A673 (cell line): ENCODE data around the gene HSPA1A. TPM values are rescaled to one million over a fixed set of nuclear protein-coding genes. Genes with fewer than 3 reads are reported as not detected.

Source experiments
- BruUV-seq: library from RNA; stranded (reverse); fragments of 400-500 nt; replicated peaks from 2 replicates; lab custom pipeline; 2021; lab: Mats Ljungman, UMichigan
- CTCF ChIA-PET: fragments of 300-600 bp; sonication (Branson Sonifier 250); formaldehyde crosslinking; loops from one replicate; lab custom pipeline; 2022; ENCODE audit warnings: antibody characterized with exemption; lab: Charles Lee
- POLR2A ChIA-PET: fragments of 300-600 bp; sonication (Branson Sonifier 250); formaldehyde crosslinking; loops from one replicate; lab custom pipeline; 2022; ENCODE audit warnings: antibody characterized with exemption; ENCODE audit not compliant: low non-redundant PET; lab: Charles Lee
- DNase-seq: peaks from one replicate; pipeline ENCODE4 v3.0.0-alpha.2; 2015; ENCODE audit warnings: low spot score
- H3K27ac ChIP-seq: fragments of 200-600 bp; sonication (generic); 2 replicates; pipeline ENCODE4 v1.5.1; 2016; ENCODE audit warnings: mixed run types, low read depth, mild to moderate bottlenecking, mixed read lengths, antibody characterized with exemption, low read length; ENCODE audit not compliant: poor library complexity, severe bottlenecking
- H3K27me3 ChIP-seq: fragments of 200-600 bp; sonication (generic); replicated peaks from 2 replicates; pipeline ENCODE4 v1.6.1; 2017; ENCODE audit warnings: mixed run types, low read depth, mild to moderate bottlenecking, mixed read lengths, antibody characterized with exemption, low read length; ENCODE audit not compliant: insufficient read depth, poor library complexity
- H3K36me3 ChIP-seq: fragments of 200-600 bp; sonication (generic); 2 replicates; pipeline ENCODE4 v1.6.1; 2016; ENCODE audit warnings: mixed run types, mild to moderate bottlenecking, mixed read lengths, antibody characterized with exemption, low read length; ENCODE audit not compliant: insufficient read depth, poor library complexity, severe bottlenecking
- H3K4me1 ChIP-seq: fragments of 200-600 bp; sonication (generic); 2 replicates; pipeline ENCODE4 v1.6.1; 2017; ENCODE audit warnings: mixed run types, mild to moderate bottlenecking, mixed read lengths, antibody characterized with exemption, low read length; ENCODE audit not compliant: insufficient read depth, poor library complexity, severe bottlenecking
- H3K4me3 ChIP-seq: fragments of 200-600 bp; sonication (generic); 2 replicates; pipeline ENCODE4 v1.5.1; 2016; ENCODE audit warnings: low read depth, mixed run types, mild to moderate bottlenecking, mixed read lengths, low read length; ENCODE audit not compliant: poor library complexity, severe bottlenecking
- H3K9me3 ChIP-seq: fragments of 200-600 bp; sonication (generic); 2 replicates; pipeline ENCODE4 v1.6.1; 2016; ENCODE audit warnings: mixed run types, low read depth, mild to moderate bottlenecking, mixed read lengths, antibody characterized with exemption, low read length; ENCODE audit not compliant: poor library complexity, severe bottlenecking
- EZH2 ChIP-seq: fragments of 200-600 bp; sonication (generic); IDR thresholded peaks from 2 replicates; pipeline ENCODE4 v1.6.1; 2017; ENCODE audit warnings: borderline replicate concordance, low read depth, mild to moderate bottlenecking, mixed read lengths, antibody characterized with exemption, low read length; ENCODE audit not compliant: poor library complexity, severe bottlenecking
- intact Hi-C: fragments of 100-400 bp; cut with micrococcal nuclease; formaldehyde crosslinking; loops from one replicate; pipeline ENCODE4 v1.10.0; 2022; ENCODE audit not compliant: unreplicated experiment
- total RNA-seq: library from RNA; stranded (reverse); gene quantifications from 2 replicates; pipeline ENCODE4 v1.2.3, GENCODE V29; 2021
- TF ChIP-seq, protein P1 (sequence below): fragments of 300-800, 200-600 bp; sonication (generic); conservative IDR thresholded peaks from 2 replicates; pipeline ENCODE4 v1.5.1; 2017; ENCODE audit warnings: low read depth, mild to moderate bottlenecking, antibody characterized with exemption, low read length, moderate library complexity, mixed read lengths

The HSPA1A gene
- total RNA-seq, 1 experiment from 2014 or later, result 129 TPM

DNA sequence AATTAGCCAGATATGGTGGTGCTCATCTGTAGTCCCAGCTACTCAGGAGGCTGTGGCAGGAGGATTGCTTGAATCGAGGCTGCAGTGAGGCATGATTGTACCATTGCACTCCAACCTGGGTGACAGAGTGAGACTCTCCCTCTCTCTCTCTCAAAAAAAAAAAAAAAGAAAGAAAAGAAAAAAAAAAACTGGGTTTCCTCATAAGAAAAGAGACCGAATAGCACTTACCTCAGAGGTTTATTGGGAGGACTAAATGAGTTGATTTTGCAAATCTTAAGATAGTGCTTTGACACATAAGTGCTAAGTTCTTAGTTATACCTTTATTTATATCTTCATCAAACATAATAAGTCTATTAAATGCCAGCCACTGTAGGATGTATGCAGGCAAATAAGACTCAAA is 44.5 kb upstream of the HSPA1A start:
- Histone ChIP-seq H3K4me3 (no peak overlapping the region), H3K27me3 (no peaks in the 10 kb centered on the region), H3K36me3 (no peaks in the 10 kb centered on the region), H3K4me1 (no peaks in the 10 kb centered on the region), H3K27ac (no peak overlapping the region), H3K9me3 (no peaks in the 10 kb centered on the region)
- ChIA-PET POLR2A (no interaction called here), CTCF (no interaction called here)
- intact Hi-C loops, result no loop called here
- TF ChIP-seq, protein P1, sequence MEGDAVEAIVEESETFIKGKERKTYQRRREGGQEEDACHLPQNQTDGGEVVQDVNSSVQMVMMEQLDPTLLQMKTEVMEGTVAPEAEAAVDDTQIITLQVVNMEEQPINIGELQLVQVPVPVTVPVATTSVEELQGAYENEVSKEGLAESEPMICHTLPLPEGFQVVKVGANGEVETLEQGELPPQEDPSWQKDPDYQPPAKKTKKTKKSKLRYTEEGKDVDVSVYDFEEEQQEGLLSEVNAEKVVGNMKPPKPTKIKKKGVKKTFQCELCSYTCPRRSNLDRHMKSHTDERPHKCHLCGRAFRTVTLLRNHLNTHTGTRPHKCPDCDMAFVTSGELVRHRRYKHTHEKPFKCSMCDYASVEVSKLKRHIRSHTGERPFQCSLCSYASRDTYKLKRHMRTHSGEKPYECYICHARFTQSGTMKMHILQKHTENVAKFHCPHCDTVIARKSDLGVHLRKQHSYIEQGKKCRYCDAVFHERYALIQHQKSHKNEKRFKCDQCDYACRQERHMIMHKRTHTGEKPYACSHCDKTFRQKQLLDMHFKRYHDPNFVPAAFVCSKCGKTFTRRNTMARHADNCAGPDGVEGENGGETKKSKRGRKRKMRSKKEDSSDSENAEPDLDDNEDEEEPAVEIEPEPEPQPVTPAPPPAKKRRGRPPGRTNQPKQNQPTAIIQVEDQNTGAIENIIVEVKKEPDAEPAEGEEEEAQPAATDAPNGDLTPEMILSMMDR, result no peak
- no peak for TF ChIP-seq EZH2
- BruUV-seq, result no TSS peak
- no peak for DNase-seq

GRCh38 chr6:31771992-31772358 is 43.4 kb upstream of the HSPA1A start:
- Histone ChIP-seq H3K36me3 (no peaks in the 10 kb centered on the region), H3K27ac (no peak overlapping the region), H3K9me3 (no peaks in the 10 kb centered on the region), H3K27me3 (no peaks in the 10 kb centered on the region), H3K4me3 (no peak overlapping the region), H3K4me1 (peaks cover 5% of the 10 kb centered on the region)
- BruUV-seq, result no TSS peak
- intact Hi-C loops, result no loop called here
- peak; percentile 73 for DNase-seq
- TF ChIP-seq, protein P1, result no peak
- no peak for TF ChIP-seq EZH2
- ChIA-PET CTCF (no interaction called here), POLR2A (no interaction called here)

DNA sequence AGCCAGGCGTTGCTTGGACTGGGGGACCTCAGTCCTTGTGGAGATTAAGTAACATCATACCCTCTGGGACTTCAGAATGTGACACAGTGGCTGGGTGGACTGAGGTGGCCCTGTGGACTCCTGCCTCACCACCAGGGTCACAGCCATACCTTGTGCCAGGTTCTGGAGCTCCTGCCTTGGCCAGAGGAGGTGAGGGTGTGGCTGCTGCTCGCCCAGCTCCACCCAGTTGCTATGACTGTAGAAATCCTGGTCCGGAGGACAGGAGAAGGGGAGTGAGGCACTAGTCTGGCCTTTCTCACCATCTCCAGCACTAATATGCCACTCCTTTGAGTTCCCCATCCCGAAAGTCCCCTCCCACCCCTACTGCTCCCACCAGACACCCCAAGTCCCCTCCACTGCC is 40.2 kb upstream of the HSPA1A start:
- H3K4me1 ChIP-seq, result peaks cover 11% of the 10 kb centered on the region

More for the DNA sequence above, 40.2 kb upstream of the HSPA1A start:
- Histone ChIP-seq H3K27me3 (no peaks in the 10 kb centered on the region), H3K27ac (no peak overlapping the region), H3K4me3 (no peak overlapping the region), H3K36me3 (peaks cover 24% of the 10 kb centered on the region), H3K9me3 (no peaks in the 10 kb centered on the region)
- TF ChIP-seq, protein P1, result no peak
- TF ChIP-seq EZH2, result no peak
- DNase-seq, result no peak
- POLR2A ChIA-PET, result interaction anchor here (0.6 kb wide), 2 partner anchors 9 to 27 kb away, joined by 3 read pairs; no protein-coding TSS in a partner anchor
- BruUV-seq, result no TSS peak
- intact Hi-C loops, result no loop called here
- CTCF ChIA-PET, result interaction anchor here (0.6 kb wide), 1 partner anchor 58 kb away, joined by 6 read pairs; no protein-coding TSS in a partner anchor
